Osteocyte (in vitro differentiated cells): ENCODE data around the gene PIGO. TPM values are rescaled to one million over a fixed set of nuclear protein-coding genes. Genes with fewer than 3 reads are reported as not detected.

Experiments
- DNase-seq: peaks from one replicate; pipeline ENCODE4 v3.0.0; 2021; ENCODE audit warnings: mixed read lengths; ENCODE audit not compliant: unreplicated experiment; ENCODE audit errors: extremely low spot score
- H3K27ac Mint-ChIP-seq: one replicate; pipeline ENCODE4 v1.8.0; 2021; ENCODE audit warnings: mild to moderate bottlenecking, mixed read lengths; ENCODE audit not compliant: unreplicated experiment
- H3K27me3 Mint-ChIP-seq: one replicate; pipeline ENCODE4 v1.8.0; 2021; ENCODE audit warnings: mixed read lengths; ENCODE audit not compliant: unreplicated experiment
- H3K36me3 Mint-ChIP-seq: one replicate; pipeline ENCODE4 v1.8.0; 2021; ENCODE audit warnings: mixed read lengths; ENCODE audit not compliant: unreplicated experiment
- H3K4me1 Mint-ChIP-seq: one replicate; pipeline ENCODE4 v1.8.0; 2021; ENCODE audit warnings: mixed read lengths; ENCODE audit not compliant: unreplicated experiment
- H3K4me3 Mint-ChIP-seq: one replicate; pipeline ENCODE4 v1.8.0; 2021; ENCODE audit warnings: mild to moderate bottlenecking, moderate library complexity, mixed read lengths; ENCODE audit not compliant: unreplicated experiment
- H3K9me3 Mint-ChIP-seq: one replicate; pipeline ENCODE4 v1.8.0; 2021; ENCODE audit warnings: mixed read lengths; ENCODE audit not compliant: unreplicated experiment
- CTCF ChIP-seq: fragments of 200-600 bp; sonication (generic); IDR thresholded peaks from 2 replicates; pipeline ENCODE4 v1.5.0; 2021; ENCODE audit warnings: antibody characterized with exemption, mild to moderate bottlenecking, moderate library complexity
- total RNA-seq: library from RNA; stranded (reverse); gene quantifications from 2 replicates; pipeline ENCODE4 v1.2.1, GENCODE V29; 2021

The PIGO gene
- total RNA-seq, 1 donor from 2014 or later = 33.9 TPM

GRCh38 chr9:35054185-35054835 is 42.1 kb downstream of the PIGO start:
- no peaks in the 10 kb centered on the region for H3K4me1 Mint-ChIP-seq
- no peaks in the 10 kb centered on the region for H3K27me3 Mint-ChIP-seq
- no peaks in the 10 kb centered on the region for H3K9me3 Mint-ChIP-seq
- no peak for TF ChIP-seq CTCF
- no peak overlapping the region for H3K4me3 Mint-ChIP-seq
- peaks cover 73% of the 10 kb centered on the region for H3K36me3 Mint-ChIP-seq
- DNase-seq = no peak
- no peak overlapping the region for H3K27ac Mint-ChIP-seq

- TF ChIP-seq CTCF = peak; percentile 53
- Mint-ChIP-seq H3K4me1 (no peaks in the 10 kb centered on the region), H3K36me3 (peaks cover 55% of the 10 kb centered on the region), H3K27ac (peak overlapping the region; percentile 2), H3K27me3 (no peaks in the 10 kb centered on the region), H3K4me3 (no peak overlapping the region), H3K9me3 (no peaks in the 10 kb centered on the region)
- DNase-seq = no peak
Measured at GRCh38 chr9:35051069-35051967, 45.1 kb downstream of the PIGO start.

- H3K9me3 Mint-ChIP-seq = no peaks in the 10 kb centered on the region
- H3K27me3 Mint-ChIP-seq = no peaks in the 10 kb centered on the region
- no peaks in the 10 kb centered on the region for H3K4me1 Mint-ChIP-seq
- no peak for TF ChIP-seq CTCF
- H3K4me3 Mint-ChIP-seq = no peak overlapping the region
- DNase-seq = no peak
- H3K27ac Mint-ChIP-seq = no peak overlapping the region
- H3K36me3 Mint-ChIP-seq = peaks cover 39% of the 10 kb centered on the region
Measured at GRCh38 chr9:35048511-35048910, 47.9 kb downstream of the PIGO start.

GRCh38 chr9:35044071-35044470 is 52.3 kb downstream of the PIGO start:
- peaks cover 21% of the 10 kb centered on the region for H3K36me3 Mint-ChIP-seq
- no peaks in the 10 kb centered on the region for H3K27me3 Mint-ChIP-seq
- no peak for DNase-seq

More at GRCh38 chr9:35044071-35044470, 52.3 kb downstream of the PIGO start:
- no peak for TF ChIP-seq CTCF
- Mint-ChIP-seq H3K27ac (no peak overlapping the region), H3K4me1 (no peaks in the 10 kb centered on the region), H3K4me3 (no peak overlapping the region), H3K9me3 (no peaks in the 10 kb centered on the region)
